Prostate gland (tissue), 2 donors: ENCODE measurements around the gene GPN1.
"Not testable (repeated sequence)": the region's sequence is repeated elsewhere in the genome, so short reads cannot be mapped to it uniquely, and the experiment has no call there.

ENCODE experiments used
- CTCF ChIP-seq, 4 experiments: fragments of 200-600 bp in 2 of 4; fragments of 450-650 bp in 2 of 4; sonication (generic) in 2 of 4; IDR thresholded peaks; 1 replicate in 3 of 4; 2 replicates in 1 of 4; pipeline ENCODE4 v1.5.1; 2016 to 2019; ENCODE audit warnings: antibody characterized with exemption in 4 of 4, mild to moderate bottlenecking in 2 of 4, moderate library complexity in 2 of 4
- POLR2AphosphoS5 ChIP-seq: sonication (generic); formaldehyde crosslinking; IDR thresholded peaks from one replicate; pipeline ENCODE4 v1.6.1; 2017; ENCODE audit warnings: antibody characterized with exemption

GRCh38 chr2:27626323-27626722 lies 2.5 kb upstream of the GPN1 start:
- not testable (repeated sequence) for TF ChIP-seq CTCF (IDR thresholded peaks at IDR 0.05)
- TF ChIP-seq POLR2AphosphoS5, result peak; percentile 68
